ENCODE results near the gene ELAPOR1. TPM values are rescaled to one million over a fixed set of nuclear protein-coding genes. Genes with fewer than 3 reads are reported as not detected.
"Not testable (repeated sequence)": the region's sequence is repeated elsewhere in the genome, so short reads cannot be mapped to it uniquely, and the experiment has no call there.

Gene ELAPOR1
- total RNA-seq, 1 experiment from 2014 or later = 0.23 TPM

- DNase-seq (ENCODE audit: low read depth) = no peak
Observed at GRCh38 chr1:109137958-109138357, 24.0 kb downstream of the ELAPOR1 start.

DNA sequence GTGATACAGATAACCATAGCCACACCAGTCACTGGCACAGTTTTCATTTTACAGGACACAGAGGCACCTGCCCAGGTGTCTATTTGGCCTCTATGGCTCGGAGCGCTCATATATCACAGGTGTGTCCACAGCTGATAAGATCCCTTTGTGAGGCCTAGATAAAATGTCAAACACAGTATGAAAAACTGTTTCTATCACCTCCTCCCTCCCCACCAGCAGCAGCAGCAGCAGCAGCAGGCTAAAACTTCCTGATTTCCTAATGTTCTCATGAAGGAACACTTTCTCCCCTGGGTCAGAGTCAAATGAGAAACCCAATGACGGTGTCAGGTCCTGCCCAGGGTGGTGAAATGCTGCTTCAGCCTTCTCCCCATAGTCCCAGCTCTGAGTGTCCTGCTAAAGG, 24.4 kb downstream of the ELAPOR1 start:
- DNase-seq (ENCODE audit: low read depth) = no peak

DNA sequence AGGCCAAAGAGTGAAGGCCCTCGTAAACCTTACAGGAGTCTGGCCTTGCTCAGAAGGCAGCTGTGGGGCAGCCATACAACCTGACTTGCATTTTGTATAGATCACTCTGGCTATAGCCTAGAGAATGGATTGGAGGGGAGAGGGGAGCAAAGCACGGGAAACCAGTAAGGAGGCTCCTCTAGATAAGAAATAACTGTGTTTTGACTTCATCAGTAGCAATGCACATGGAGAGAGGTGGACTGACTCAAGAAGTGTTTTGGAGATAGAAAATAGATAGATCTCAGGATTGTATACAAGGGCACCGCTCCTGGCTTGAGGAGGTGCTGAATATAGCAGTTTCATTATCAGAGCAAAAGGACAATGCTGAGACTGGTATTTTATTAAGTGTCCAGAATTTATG, 26.5 kb downstream of the ELAPOR1 start:
- no peak for DNase-seq (ENCODE audit: low read depth)

DNA sequence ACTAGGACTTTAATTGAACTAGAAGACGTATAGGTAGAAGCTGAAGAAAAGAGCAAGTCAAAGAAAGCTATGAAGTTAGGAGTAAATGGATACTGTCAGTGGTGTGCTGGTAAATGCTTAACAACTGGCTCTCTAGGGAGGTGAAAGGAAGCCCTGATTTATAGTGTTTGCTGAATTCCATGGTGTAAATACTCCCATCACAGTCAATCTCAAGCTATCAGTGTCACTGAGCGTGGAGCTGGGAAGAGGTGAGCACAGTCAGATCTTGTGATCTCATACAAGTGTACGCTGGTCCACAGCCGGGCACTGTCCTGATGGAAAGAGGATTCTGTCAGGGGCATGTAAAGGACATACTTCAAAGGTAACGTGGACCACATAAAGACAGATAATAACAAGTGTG, 28.3 kb downstream of the ELAPOR1 start:
- no peak for DNase-seq (ENCODE audit: low read depth)

DNA sequence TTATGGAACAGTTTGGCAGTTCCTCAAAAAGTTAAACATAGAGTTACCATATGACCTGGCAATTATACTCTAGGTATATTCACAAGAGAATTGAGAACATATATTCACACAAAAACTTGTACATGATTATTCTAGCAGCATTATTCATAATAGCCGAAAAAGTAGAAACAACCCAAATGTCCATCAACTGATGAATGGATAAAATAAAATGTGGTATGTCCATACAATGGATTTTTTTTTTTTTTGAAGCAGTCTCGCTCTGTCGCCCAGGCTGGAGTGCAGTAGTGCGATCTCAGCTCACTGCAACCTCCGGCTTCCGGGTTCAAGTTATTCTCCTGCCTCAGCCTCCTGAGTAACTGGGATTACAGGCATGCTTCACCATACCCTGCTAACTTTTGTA, 28.8 kb downstream of the ELAPOR1 start:
- not testable (repeated sequence) for DNase-seq (ENCODE audit: low read depth)

DNA sequence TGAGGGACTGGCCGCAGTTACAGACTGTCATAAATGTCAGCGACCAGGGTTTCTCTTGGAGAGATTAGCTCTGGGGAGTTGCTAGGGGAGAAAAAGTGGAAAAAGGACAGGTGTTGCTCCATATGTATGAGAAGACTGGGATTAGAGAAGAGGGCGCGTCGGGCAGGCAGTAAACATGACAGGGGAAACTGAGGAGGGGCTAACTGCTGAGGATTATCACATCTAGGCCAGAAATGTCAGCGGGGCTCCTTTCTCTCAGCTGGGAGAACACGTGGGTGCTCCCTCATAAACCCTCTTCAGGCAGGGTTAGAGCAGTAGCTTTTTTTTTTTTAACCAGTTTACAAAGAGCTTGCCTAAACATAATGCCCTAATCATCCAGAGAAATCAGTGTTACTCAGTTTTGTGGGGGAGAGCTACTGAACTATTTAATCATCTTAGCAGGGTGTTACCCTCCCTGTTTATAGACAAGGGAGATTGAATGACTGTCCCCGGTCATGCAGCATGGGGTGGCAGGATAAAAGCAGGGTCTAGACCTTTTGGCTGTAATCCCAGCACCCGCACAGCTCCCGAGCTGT, 35.2 kb downstream of the ELAPOR1 start:
- DNase-seq (ENCODE audit: low read depth) = no peak

DNA sequence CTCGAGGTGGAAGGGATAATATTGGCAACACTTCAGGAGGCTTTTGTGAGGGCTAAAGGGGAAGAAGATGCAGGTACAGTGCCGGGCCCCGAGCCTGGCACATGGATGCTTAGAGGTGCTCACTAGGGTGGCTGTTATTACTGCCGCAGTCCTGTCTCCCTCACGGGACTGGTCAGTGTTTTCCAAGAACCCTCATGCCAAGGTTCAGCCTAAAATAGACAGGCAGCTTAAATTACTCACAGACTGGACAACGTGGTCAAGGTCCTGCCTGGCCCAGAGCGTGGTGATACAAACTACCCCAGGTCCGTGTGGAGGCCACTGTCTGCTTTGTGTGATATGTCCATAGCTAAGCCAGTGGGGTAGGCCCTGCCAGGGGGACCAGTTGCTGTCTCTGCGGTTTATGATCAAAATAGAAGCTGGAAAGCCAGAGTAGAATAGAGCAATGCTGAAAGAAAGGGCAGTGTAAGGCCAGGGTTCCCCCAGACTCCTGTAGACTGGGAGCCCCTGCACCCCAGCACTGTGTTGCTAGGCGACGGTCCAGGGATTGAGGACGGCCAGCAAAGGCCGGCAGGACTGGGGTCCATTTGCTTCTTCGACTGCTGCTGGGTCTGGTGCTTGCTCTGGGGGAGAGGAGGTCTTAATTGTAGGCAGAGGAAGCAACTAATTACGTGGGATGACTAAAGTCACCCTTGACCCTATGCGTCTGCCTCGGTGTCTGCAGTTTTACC, 36.1 kb downstream of the ELAPOR1 start:
- no peak for DNase-seq (ENCODE audit: low read depth)

- peak; percentile 83 for DNase-seq (ENCODE audit: low read depth)
Observed at GRCh38 chr1:109151146-109151990, 37.5 kb downstream of the ELAPOR1 start.

DNA sequence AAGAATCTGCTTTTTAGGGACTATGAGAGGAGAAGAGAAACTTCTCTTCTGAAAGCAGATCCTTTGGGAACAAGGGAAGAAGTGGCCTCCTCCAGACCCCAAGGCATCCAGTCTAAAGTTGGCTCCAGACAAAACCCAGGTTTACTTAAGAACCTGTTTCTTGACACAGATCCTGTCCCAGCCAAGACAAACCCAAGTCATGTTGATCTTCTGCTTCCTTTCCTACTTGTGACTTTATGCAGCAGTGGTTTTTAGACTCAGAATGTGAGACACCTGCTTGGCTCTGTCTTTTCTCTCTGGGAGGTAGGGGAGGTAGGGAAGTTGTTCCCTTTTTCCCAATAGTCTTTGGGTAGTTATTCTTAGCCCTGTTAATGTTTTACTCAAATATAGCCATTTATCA, 38.3 kb downstream of the ELAPOR1 start:
- DNase-seq (ENCODE audit: low read depth) = no peak

DNA sequence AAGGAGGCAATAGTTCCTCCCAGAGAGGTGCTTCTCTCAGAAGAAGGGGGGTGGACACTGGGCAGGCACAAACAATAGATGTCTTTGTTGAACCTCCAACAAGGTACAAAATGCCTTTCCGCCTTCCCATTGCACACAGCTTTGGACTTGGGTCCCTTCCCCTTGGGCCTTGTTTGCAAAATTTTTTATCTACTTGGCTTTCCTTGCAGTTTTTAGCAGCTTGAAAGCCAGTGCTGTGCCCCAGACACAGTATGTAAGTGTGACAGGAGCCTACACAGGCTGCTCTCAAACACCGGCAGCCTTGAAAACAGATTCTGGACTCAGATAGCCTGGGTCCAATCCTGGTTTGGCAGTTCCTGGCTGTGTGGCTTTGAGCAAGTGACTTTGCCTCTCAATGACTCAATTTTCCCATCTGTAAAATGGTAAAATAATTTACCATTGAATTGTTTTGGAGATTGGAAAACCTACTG, 43.0 kb downstream of the ELAPOR1 start:
- DNase-seq (ENCODE audit: low read depth) = no peak

- DNase-seq (ENCODE audit: low read depth) = no peak
Observed at GRCh38 chr1:109158433-109158832, 44.5 kb downstream of the ELAPOR1 start.

DNA sequence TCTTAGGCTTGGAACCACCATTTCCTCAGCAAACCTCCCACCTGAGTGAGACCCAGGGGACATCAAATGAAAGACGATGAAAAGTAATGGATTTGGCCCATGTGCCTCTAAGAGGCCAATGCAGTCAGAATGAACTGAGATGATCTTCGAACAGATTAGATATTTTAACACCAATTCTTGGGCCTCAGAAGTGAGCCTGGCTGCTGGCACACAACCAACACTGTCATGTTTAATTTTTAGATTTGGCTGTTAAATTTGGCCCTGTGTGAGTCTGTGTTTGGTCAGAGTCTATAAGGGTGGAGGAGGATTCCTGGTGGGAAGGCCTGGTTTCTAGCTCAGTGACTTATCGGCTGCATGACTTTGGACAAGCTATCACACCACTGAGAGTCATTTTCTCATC, 45.4 kb downstream of the ELAPOR1 start:
- no peak for DNase-seq (ENCODE audit: low read depth)

GRCh38 chr1:109160071-109160840, 46.3 kb downstream of the ELAPOR1 start:
- no peak for DNase-seq (ENCODE audit: low read depth)

DNA sequence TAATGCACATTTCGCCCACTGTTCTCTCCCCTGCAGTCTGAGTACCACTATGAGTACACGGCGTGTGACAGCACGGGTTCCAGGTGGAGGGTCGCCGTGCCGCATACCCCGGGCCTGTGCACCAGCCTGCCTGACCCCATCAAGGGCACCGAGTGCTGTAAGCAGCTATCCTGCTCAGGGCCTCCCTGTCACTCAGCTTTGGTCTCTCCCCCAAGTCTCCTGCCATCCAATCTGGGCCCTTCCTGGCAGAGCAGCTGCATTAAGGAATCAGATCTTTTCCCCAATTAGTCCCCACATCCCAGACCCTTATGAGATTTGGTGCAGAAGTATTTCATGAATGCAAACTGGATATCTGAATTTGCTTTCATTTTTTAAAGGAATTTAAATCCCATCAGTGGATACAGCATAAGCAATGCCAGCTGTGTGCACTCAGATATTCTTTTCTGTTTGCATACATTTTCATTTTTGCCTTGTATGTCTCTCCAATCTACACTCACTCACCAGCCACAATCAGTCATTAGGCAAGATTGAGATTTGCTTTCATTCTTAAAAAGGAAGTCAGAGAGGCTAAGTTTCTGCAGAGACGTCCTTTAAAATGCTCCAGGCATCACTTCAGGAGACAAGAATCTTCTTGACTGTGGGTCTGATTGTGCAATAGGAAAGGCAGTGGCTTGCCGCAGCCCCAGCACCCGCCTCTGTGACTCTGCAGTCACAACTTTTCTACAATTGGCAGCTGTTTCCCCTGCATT, 48.1 kb downstream of the ELAPOR1 start:
- peak; percentile 65 for DNase-seq (ENCODE audit: low read depth)

- DNase-seq (ENCODE audit: low read depth) = no peak
Observed at GRCh38 chr1:109162626-109163025, 48.7 kb downstream of the ELAPOR1 start.

GRCh38 chr1:109163551-109163950, 49.6 kb downstream of the ELAPOR1 start:
- no peak for DNase-seq (ENCODE audit: low read depth)

Other genes starting within 250 kb of the ELAPOR1 start
- gene GPSM2, start 237.1 kb upstream of the ELAPOR1 start, total RNA-seq (2014; rRNA removed; shearing (Covaris generic)) = 110 and 154 TPM in 2 replicates
- gene CLCC1, start 150.6 kb upstream of the ELAPOR1 start, total RNA-seq (2014; rRNA removed; shearing (Covaris generic)) = 57.0 and 71.5 TPM in 2 replicates
- gene WDR47, start 72.0 kb upstream of the ELAPOR1 start, total RNA-seq (2014; rRNA removed; shearing (Covaris generic)) = 14.2 and 16.8 TPM in 2 replicates
- gene TAF13, start 38.1 kb upstream of the ELAPOR1 start, total RNA-seq (2014; rRNA removed; shearing (Covaris generic)) = 270 and 351 TPM in 2 replicates
- gene TMEM167B, start 23.4 kb upstream of the ELAPOR1 start, total RNA-seq (2014; rRNA removed; shearing (Covaris generic)) = 24.8 and 27.9 TPM in 2 replicates
- gene SARS1, start 99.8 kb downstream of the ELAPOR1 start, total RNA-seq (2014; rRNA removed; shearing (Covaris generic)) = 287 and 323 TPM in 2 replicates
- 0.97 and 1.0 TPM in 2 replicates for gene CELSR2, start 135.4 kb downstream of the ELAPOR1 start, total RNA-seq (2014; rRNA removed; shearing (Covaris generic))
- gene PSRC1, start 169.0 kb downstream of the ELAPOR1 start, total RNA-seq (2014; rRNA removed; shearing (Covaris generic)) = 87.5 and 129 TPM in 2 replicates
- gene MYBPHL, start 192.9 kb downstream of the ELAPOR1 start, total RNA-seq (2014; rRNA removed; shearing (Covaris generic)) = not detected in 2 replicates